Measurements from ENCODE around the gene RNF207. TPM values are rescaled to one million over a fixed set of nuclear protein-coding genes. Genes with fewer than 3 reads are reported as not detected.

Gene RNF207
- total and polyA plus RNA-seq, 2 of the 4 experiments (the other 2 are of a cell fraction) = 2.7 to 17.2 TPM

DNA sequence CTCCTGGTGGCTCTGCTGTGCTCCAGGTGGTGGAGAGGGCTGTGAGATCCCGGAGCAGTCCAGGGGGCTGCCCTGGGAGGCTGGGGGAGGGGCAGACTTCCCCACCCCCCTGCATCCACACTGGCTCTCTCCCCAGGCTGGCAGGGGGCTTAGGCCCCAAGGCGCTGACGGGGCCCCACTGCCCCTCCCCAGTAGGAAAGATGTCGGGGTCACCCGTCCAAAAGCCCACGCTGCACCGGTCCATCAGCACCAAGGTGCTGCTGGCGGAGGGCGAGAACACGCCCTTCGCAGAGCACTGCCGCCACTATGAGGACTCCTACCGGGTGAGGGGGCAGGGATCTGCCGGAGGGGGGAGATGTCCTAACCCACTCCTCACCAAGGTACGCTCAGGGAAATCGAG is 5.8 kb downstream of the RNF207 start:
- BruUV-seq (replicated peaks) = no TSS peak
- Histone ChIP-seq H4K8ac (ENCODE audit: low read depth in 2 of 2, low read length in 2 of 2) (no peak overlapping the region), H3K4me2 (ENCODE audit: low read depth, low read length) (no peak overlapping the region), H3K4me3 (ENCODE audit: insufficient read depth, low read depth, low read length) (no peak overlapping the region), H4K5ac (ENCODE audit: low read depth, low read length) (no peak overlapping the region), H3K18ac (ENCODE audit: low read depth, low read length) (no peak overlapping the region), H3K27me3 (ENCODE audit: control insufficient read depth, insufficient read depth, low read length) (no peaks in the 10 kb centered on the region), H3K23ac (ENCODE audit: low read depth, low read length) (no peak overlapping the region), H3K4me1 (ENCODE audit: control insufficient read depth, insufficient read depth, low read length) (peaks cover 5% of the 10 kb centered on the region; the same call in 1 of the 2 replicates), H2AFZ (replicated peaks; ENCODE audit: low read length, poor library complexity) (no peak overlapping the region), H3K79me1 (ENCODE audit: low read depth in 1 of 2, low read length in 2 of 2) (no peaks in the 10 kb centered on the region), H3K27ac (ENCODE audit: insufficient read depth, low read length) (no peak overlapping the region), H3K14ac (replicated peaks; ENCODE audit: low read depth, low read length) (no peak overlapping the region), H2BK5ac (ENCODE audit: low read depth, low read length, poor library complexity, severe bottlenecking) (no peak overlapping the region), H4K91ac (ENCODE audit: insufficient read depth, low read depth, low read length) (no peak overlapping the region), H3K36me3 (ENCODE audit: control insufficient read depth, insufficient read depth, low read length) (no peaks in the 10 kb centered on the region), H3K9ac (ENCODE audit: low read depth, low read length) (no peak overlapping the region), H2BK15ac (ENCODE audit: low read depth, low read length) (no peak overlapping the region), H3K4ac (ENCODE audit: low read depth, low read length) (no peak overlapping the region), H2BK120ac (ENCODE audit: low read depth, low read length) (no peak overlapping the region), H2AK9ac (replicated peaks; ENCODE audit: low read depth, low read length, poor library complexity) (no peak overlapping the region), H3K9me1 (ENCODE audit: insufficient read depth, low read length) (no peaks in the 10 kb centered on the region), H4K20me1 (ENCODE audit: insufficient read depth, low read length) (no peaks in the 10 kb centered on the region; the same call in 1 of the 2 replicates), H3K9me3 (ENCODE audit: control insufficient read depth, insufficient read depth, low read length) (no peaks in the 10 kb centered on the region), H2AK5ac (ENCODE audit: low read depth, low read length) (no peak overlapping the region), H3K56ac (ENCODE audit: extremely low read depth, insufficient read depth, low read length) (no peak overlapping the region), H2BK20ac (ENCODE audit: low read depth, low read length) (no peak overlapping the region)
- DNase-seq = no peak
- in situ Hi-C loops (cut with MboI; ENCODE audit: low sequenced_read_pairs) (no loop called here), intact Hi-C loops (cut with micrococcal nuclease) (no loop called here), dilution Hi-C loops (cut with HindIII; ENCODE audit: low sequenced_read_pairs, unreplicated experiment) (no loop called here)
- TF ChIP-seq MAFK (IDR thresholded peaks at IDR 0.05; ENCODE audit: low read depth, low read length) (no peak), FOS (IDR thresholded peaks at IDR 0.05; ENCODE audit: low read depth, low read length) (no peak), BHLHE40 (IDR thresholded peaks at IDR 0.05; ENCODE audit: low read depth, low read length) (no peak), MXI1 (IDR thresholded peaks at IDR 0.05; ENCODE audit: borderline replicate concordance, low read depth, low read length) (no peak), SMC3 (IDR thresholded peaks at IDR 0.05; ENCODE audit: low read depth, low read length) (no peak), RAD21 (IDR thresholded peaks at IDR 0.05; ENCODE audit: low read length) (no peak), RFX5 (IDR thresholded peaks at IDR 0.05; ENCODE audit: low read depth, low read length) (no peak), RCOR1 (IDR thresholded peaks at IDR 0.05; ENCODE audit: insufficient replicate concordance, low read length) (no peak), NFE2L2 (IDR thresholded peaks at IDR 0.05; ENCODE audit: low read depth, low read length) (no peak), MAZ (IDR thresholded peaks at IDR 0.05; ENCODE audit: borderline replicate concordance, low read depth, low read length) (no peak), CHD1 (IDR thresholded peaks at IDR 0.05; ENCODE audit: low read depth, low read length) (no peak)
- TF ChIP-seq, protein P1, sequence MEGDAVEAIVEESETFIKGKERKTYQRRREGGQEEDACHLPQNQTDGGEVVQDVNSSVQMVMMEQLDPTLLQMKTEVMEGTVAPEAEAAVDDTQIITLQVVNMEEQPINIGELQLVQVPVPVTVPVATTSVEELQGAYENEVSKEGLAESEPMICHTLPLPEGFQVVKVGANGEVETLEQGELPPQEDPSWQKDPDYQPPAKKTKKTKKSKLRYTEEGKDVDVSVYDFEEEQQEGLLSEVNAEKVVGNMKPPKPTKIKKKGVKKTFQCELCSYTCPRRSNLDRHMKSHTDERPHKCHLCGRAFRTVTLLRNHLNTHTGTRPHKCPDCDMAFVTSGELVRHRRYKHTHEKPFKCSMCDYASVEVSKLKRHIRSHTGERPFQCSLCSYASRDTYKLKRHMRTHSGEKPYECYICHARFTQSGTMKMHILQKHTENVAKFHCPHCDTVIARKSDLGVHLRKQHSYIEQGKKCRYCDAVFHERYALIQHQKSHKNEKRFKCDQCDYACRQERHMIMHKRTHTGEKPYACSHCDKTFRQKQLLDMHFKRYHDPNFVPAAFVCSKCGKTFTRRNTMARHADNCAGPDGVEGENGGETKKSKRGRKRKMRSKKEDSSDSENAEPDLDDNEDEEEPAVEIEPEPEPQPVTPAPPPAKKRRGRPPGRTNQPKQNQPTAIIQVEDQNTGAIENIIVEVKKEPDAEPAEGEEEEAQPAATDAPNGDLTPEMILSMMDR (conservative IDR thresholded peaks at IDR 0.05; ENCODE audit: low read depth, low read length) = no peak
- TF ChIP-seq, protein P2, sequence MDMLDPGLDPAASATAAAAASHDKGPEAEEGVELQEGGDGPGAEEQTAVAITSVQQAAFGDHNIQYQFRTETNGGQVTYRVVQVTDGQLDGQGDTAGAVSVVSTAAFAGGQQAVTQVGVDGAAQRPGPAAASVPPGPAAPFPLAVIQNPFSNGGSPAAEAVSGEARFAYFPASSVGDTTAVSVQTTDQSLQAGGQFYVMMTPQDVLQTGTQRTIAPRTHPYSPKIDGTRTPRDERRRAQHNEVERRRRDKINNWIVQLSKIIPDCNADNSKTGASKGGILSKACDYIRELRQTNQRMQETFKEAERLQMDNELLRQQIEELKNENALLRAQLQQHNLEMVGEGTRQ (IDR thresholded peaks at IDR 0.05; ENCODE audit: low read depth, low read length) = no peak
- WGBS, 2 experiments (ENCODE audit: extremely low coverage in 2 of 2, insufficient read length in 1 of 2) = 82% methylated on average over 2 of the region's 16 CpGs; no CpG with 5 or more reads in 1 of the 2 experiments
- CTCF ChIA-PET = no interaction called here
- POLR2A ChIA-PET (ENCODE audit: unreplicated experiment) = no interaction called here
- ATAC-seq (ENCODE audit: low read depth) = no peak
